IPS DF 19.7 (cell line): ENCODE data around the gene XKR7.
"Not testable (repeated sequence)": the region's sequence is repeated elsewhere in the genome, so short reads cannot be mapped to it uniquely, and the experiment has no call there.

Source experiments
- DNase-seq: peaks from one replicate; pipeline ENCODE4 v3.0.0-alpha.2; 2013; ENCODE audit warnings: low read depth, low spot score

Gene XKR7

DNA sequence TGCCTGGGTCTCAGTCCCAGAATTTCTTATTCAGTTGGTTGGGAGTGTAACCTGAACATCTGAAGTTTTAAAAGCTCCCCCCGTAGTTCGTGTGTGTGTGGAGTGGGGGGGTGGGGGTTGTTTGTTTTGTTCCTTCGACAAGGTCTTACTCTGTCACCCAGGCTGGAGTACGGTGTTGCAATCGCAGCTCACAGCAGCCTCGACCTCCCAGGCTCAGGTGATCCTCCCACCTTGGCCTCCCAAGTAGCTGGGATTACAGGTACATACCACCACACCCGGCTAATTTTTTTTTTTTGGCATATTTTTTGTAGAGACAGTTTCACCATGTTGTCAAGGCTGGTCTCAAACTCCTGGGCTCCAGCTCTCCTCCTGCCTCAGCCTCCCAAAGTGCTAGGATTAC is 45.4 kb downstream of the XKR7 start:
- no peak for DNase-seq

DNA sequence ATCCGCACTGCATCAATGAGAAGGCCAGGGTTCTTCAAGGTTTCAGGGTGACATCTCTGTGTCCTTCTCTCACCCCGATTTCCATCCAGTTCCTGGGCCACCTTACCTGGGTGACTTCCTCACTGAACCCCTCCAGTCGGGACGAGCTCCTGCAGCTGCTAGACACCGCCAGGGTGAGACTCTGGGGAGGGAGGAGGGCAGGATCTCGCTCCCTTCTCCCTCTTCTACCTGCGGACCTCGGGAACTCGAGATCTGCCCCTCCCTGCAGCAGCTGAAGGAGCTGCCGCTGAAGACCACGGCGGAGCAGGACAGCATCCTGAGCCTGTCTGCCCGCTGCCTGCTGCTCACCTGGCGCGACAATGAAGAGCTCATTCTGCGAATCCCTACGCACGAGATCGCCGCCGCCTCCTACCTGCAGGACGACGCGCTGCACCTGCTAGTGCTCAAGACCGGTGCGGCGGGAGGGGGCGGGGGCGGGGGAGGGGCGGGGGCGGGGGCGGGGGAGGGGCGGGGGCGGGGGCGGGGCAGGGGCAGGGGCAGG is 49.8 kb downstream of the XKR7 start:
- DNase-seq = peak; percentile 89

DNA sequence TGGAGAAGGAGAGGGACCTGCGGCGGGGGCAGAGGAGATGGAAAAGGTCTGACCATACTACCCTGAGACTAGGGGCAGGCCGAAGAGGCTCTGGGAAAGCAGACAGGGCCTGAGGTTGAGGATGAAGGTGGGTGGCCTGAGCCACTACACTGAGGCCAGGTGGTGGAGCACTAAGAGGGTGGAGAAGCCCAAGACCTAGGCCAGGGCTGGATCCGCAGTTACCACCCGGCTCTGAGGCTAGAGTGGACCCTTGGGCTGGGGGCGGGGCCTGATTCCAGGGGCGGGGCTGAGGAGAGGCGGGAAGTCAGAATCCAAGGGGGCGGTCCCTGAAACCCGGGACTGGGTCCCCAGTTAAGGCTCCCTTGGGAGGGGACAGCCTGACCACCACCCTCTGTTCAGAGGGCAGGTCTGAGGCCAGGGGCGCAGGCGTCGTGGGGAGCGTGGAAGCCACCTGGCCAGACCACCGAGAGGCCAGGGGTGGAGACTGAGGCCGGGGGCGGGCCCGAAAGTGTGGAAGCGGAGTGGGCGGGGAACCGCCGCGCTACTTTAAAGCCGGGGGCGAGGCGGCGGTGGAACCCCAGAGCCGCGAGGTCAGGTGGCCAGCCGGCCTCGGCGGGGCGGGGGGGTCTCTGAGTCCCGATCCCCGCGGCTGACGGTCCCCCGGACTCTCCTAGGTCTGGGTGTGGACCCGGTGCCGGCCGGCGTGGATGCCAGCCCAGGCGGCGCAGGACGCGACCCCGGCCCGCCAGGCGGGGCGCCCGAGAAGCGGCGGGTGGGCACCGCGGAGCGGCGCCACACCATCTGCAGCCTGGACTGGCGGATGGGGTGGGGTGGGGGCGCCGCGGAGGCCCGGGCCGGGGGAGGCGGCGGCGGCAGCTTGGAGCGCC is 50.6 kb downstream of the XKR7 start:
- no peak for DNase-seq

DNA sequence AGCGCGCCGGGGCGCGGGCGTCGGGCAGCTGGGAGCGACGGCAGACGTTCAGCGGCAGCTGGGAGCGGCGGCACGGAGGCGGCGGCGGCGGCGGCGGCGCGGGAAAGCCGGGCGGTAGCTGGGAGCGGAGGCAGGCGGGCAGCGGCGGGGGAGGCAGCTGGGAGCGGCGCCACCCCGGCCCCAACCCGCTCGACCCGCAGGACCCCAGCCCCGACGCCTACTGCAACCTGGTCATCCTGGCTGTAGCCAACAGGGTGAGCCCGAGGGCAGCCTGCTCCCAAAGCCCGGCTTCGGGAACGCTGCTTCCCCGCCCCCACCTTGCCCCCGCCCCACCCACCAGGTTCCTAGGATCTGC is 51.2 kb downstream of the XKR7 start:
- no peak for DNase-seq

DNA sequence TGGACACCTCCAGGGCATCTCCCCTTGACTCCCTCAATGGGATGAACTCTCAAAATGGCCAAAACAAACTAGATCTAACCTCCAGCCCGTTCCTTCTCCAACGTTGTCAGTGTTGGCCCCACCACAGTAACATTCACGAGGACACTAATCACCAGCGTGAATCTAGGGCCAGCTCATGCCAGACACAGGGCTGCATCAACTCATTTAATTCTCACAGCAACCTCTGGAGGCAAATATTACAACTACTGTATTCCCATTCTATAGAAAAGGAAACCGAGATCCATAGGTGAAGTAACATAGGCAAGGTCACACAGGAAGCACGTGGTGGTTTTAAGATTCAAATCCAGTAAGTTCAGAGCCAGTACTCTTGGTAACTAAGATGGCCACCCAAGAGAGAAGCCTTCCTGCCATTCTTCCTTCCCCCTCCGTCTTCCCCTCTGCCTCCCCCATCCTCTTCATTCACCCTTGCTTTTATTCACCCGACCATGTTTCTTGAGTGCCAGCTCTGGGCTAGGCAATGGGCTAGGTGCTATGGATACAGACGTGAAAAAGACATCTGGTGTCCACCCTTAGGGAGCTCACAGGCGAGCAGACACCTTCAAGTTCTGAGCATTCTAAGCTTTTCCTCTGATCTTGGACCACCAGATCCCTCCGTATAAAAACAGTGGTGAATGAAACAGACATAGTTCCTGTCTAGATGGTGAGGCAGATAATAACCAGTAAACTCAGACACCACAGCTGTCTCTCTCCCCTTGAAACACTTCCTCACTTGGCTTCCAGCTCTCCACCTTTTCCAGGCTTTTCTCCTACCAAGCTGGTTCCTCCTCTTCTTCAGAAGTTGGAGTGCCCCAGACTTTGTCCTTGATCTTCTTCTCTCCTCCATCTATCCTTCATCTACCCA is 51.9 kb downstream of the XKR7 start:
- DNase-seq = no peak

DNA sequence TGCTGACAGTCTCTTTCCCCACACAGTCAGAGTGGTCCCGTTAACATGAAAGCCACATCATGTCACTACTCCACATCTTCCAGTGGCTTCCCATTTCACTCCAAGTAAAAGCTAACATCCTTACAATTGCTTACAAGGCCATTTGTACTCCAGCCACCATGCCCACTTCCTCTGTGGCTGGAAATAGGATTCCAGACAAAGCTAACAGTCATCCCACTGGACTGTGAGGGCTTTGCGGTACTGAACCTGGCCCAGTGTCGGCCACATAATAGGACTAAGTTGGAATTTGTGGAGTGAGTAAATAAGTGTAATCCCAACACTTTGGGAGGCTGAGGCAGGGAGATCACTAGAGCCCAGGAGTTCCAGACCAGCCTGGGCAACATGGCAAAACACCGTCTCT is 53.1 kb downstream of the XKR7 start:
- no peak for DNase-seq

DNA sequence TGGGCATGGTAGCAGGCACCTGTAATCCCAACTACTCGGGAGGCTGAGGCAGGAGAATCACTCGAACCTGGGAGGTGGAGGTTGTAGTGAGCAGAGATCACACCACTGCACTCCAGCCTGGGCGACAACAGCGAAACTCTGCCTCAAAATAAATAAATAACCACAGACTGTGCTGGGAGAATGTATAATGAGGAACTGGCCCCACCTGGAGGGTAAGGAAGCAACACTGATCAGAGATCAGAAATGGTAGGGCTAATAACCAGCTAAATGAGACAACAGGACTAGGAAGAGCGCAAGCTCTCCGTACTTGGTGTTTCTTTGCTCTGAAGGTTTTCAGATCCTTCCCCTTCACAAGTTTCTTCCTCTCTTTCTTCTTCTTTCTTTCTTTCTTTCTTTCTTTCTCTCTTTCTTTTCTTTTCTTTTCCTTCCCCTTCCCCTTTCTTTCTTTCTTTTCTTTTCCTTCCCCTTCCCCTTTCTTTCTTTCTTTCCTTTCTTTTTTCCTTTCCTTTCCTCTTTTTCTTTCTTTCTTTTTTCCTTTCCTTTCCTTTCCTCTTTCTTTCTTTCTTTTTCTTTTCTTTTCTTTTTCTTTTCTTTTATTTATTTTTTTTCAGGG is 56.8 kb downstream of the XKR7 start:
- DNase-seq = no peak

DNA sequence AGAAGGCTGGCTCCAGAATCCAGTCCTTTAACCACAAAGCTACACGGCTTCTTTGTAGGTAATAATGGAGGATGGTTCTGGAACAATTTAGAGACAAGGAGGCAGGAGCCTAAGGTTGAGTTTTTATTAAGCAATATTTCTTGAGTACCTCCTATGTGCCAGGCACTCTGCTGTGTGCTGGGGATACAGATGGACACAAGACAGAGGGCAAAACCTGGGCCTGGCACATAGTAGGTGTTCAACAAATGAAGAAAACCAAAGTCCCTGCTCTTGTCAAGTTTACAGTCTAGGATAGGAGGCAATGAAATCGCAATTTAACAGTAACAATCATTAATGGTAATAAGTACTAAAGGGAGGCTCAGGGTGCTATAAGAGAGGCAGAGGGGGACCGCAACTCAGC is 59.7 kb downstream of the XKR7 start:
- no peak for DNase-seq

DNA sequence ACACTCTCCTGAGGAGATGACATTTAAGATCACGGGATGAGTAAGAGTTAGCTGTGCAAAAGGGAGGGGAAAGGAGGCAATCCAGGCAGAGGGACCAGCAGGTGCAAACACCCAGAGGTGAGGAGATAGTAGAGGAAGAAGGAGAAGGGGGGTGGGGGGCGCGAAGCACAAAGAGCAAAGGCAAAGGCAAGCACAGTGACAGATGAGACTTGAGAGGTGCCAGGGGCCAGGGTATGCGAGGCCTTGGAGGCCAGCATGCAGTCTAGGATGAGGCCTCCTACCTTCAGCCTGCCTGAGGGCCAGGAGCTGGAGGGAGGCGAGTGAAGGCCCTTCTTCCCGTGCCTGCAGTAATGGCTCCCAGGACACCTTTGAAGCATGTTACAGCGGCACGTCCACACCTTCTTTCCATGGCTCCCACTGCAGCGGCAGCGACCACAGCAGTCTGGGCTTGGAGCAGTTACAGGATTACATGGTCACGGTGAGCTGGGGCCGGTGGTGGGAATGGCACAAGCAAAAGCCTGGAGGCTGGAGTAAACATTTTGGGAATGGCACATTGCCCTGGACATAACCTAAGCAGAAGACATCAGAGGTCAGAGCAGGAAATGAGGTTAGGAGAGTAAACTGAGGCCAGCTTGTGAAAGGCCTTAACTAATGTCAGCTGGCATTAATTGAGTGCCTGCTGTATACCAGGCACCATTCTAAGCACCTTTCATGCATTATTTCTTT is 60.9 kb downstream of the XKR7 start:
- DNase-seq = no peak

DNA sequence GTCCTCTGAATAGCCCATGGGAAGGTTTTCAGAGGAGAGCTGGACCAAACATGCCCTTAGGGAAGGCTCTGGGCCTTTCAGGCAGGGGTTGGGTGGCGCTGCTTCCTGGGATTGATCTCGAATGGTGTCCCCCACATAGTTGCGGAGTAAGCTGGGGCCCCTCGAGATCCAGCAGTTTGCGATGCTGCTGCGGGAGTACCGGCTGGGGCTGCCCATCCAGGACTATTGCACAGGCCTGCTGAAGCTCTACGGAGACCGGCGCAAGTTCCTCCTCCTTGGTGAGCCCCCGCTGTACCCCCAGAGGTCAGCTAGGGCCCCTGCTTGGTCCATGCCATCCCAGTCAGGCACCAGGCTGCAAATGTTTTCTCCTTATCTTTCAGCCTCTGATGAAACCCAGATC is 61.6 kb downstream of the XKR7 start:
- no peak for DNase-seq

DNA sequence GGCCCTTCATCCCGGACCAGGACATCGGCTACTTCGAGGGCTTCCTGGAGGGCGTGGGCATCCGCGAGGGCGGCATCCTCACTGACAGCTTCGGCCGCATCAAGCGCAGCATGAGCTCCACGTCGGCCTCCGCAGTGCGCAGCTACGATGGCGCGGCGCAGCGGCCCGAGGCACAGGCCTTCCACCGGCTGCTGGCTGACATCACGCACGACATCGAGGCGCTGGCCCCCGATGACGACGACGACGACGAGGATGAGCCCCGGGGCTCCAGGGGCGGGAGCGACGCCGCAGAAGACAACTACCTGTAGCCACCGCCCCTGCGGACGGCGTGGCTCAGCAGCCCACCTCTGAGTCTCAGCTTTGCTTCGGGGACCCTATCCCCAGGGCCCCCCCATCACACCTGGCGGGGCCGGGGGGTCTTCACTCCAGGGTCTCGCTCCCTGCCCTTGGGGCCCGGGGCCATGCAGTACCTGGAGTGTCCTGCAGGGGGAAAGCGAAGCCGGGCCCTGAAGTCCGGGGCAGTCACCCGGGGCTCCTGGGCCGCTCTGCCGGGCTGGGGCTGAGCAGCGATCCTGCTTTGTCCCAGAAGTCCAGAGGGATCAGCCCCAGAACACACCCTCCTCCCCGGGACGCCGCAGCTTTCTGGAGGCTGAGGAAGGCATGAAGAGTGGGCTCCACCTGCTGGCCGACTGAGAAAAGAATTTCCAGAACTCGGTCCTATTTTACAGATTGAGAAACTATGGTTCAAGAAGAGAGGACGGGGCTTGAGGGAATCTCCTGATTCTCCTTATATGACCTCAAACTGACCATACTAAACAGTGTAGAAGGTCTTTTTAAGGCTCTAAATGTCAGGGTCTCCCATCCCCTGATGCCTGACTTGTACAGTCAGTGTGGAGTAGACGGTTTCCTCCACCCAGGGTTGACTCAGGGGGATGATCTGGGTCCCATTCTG is 63.3 kb downstream of the XKR7 start:
- peak; percentile 85 for DNase-seq

DNA sequence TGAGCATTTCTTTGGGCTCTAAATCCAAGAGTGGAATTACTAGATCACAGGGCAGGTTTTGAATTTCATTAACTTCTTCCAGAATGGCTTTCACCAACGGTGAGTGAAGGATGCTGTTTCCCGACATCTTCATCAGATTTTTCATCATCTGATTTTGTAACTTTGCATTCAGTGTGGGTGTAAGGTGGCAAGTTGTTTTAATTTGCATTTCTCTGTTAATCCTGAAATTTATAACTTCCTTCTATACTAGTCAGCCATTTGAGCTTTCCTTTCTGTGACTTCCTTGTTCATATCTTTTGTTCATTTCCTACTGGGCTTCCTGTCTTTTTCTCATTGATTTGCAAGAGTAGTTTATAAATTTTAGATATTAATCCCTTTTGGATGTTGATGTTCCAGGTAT is 65.4 kb downstream of the XKR7 start:
- no peak for DNase-seq

DNA sequence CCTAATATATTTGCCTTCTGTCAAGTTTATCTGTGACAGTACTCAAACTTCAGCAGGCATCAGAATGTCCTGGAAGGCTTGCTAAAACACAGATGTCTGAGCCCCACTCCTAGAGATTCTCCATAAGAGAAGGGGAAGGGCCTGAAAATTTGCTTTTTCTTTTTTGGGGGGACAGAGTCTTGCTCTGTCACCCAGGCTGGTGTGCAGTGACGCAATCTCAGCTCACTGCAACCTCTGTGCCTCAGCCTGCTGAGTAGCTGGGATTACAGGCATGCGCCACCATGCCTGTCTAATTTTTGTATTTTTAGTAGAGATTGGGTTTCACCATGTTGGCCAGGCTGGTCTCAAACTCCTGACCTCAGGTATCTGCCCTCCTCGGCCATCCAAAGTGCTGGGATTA is 65.8 kb downstream of the XKR7 start:
- DNase-seq = not testable (repeated sequence)

DNA sequence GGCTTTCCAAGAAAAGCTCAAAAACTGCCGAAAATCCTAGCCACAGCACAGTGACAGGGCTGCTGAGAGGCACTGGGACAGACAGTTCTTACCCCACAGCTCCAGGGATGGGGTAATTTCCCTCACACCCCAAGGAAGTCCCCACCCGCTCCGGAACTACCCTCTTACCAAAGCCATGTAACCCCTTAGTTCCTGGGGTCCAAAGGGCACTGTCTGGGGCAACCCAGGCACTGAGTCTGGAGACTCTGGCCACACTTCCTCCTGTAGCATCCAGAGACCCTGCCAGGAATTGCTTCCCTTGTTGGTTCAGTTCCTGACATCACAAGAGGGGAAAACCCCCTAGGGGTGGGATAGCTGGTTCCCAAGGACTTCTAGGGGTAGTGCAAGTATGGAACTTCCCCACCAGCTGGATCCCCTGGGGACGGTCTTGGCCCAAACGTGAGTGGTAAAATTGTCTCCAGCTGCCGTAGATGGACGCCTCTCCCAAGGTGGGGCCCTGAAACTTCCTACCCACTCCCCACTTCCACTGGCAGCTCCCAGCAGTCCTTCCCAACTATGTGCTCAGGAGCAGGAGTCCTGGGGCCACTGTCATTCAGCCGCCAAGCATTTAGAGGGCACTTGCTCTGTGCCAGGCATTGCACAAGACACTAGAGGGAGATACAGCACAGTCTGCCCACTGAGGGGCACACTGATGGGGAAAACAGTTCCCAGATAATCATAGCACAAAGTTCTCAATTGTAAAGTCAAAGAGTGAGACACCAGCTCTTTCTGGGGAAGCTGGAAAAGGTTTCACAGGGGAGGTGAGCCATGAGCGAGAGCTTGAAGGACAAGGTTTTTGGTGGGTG is 66.9 kb downstream of the XKR7 start:
- no peak for DNase-seq

DNA sequence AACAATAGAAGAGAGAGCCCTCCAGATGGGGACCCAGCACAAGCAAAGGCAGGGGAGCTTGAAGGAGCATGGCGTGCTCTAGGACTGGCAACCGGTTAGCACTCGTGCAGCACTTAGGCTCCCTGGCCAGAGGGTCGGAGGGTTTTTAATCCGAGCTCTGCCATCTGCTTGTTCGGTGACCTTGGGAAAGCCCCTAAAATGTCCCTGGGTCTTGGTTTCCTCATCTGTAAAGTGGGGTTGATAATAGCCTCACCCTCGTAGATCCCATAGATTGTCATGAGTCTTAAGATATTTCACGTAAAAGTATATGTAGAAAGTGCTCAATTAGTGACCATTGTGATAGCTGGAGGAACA is 67.5 kb downstream of the XKR7 start:
- no peak for DNase-seq

DNA sequence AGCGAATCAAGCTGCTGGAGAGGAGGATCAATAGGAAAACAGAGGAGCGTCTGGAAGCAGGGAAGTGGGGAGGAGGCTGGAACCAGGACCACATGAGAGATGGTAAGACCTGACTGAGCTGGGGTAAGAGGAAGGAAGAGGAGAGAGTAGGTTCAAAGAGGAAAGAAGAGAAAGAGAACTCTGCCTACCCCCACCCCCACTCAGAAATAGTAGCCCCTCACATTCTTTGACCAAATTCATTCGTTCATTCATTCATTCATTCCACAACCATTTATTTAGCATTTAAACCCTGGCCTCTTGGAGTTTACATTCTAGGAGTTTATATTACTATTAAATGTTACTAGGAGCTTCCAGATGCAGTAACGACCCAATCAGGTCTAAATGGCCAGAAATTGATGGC is 68.3 kb downstream of the XKR7 start:
- no peak for DNase-seq

DNA sequence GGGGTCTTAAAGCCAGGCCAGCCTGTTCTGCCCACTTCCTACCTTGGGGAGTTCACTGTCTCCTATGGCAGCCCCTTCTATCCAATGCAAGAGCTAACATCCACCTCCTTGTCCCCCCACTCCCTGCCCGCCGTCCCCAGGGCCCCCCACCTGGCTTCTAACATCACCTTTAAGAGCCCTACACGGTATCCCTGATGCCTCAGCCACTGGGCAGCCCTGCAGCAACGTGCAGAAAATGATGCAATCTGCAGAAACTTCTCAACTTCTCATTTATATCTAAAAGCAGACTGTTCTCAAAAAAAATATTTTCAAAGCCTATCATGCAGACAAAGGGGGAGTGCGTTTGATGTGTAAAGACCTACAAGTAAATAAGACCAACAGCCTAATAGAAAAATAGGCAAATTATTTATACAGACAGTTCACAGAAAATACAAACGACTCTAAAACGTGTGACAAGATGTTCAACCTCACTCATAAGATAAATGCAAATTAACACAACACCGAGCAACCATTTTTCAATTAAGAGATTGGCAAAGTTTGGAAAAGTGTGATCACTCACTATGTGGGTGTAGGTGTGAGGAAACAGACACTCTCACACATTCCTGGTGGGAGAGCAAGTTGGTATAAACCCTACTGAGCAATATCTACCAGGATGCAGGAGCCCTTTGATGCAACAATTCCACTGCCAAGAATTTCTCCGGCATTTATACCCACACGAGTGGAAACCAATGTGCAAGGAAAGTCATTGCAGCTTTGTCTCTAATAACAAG is 69.0 kb downstream of the XKR7 start:
- no peak for DNase-seq

DNA sequence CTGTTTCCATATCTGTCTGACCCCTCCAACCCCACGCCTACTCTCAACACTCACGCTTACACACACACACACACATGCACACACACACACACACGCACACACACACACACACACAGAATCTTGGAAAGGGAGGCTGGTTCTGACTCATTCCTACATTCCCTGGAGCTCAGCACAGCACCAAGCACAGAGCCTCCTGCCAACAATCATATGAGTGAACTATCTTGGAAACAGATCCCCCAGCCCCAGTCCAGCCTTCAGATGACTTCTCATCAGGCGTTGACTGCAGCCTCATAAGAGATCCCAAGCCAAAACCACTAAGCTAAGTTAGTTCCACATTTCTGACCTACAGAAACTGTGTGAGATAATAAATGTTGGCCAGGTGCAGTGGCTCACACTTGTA is 70.0 kb downstream of the XKR7 start:
- no peak for DNase-seq
